OCI-LY1 (cell line): ENCODE results near the gene SMIM29.
"Not testable (repeated sequence)": the region's sequence is repeated elsewhere in the genome, so short reads cannot be mapped to it uniquely, and the experiment has no call there.

ENCODE experiments used
- H2AFZ ChIP-seq: fragments of 200-600 bp; sonication (generic), shearing (Covaris generic); 2 replicates; pipeline ENCODE4 v1.6.0; 2014; ENCODE audit warnings: antibody characterized with exemption, mild to moderate bottlenecking, low read length
- H3F3A ChIP-seq: fragments of 200-600 bp; sonication (generic), shearing (Covaris generic); 2 replicates; pipeline ENCODE4 v1.6.0; 2014; ENCODE audit warnings: mild to moderate bottlenecking, antibody characterized with exemption, low read length, moderate library complexity; ENCODE audit not compliant: insufficient read depth
- H3K27ac ChIP-seq: fragments of 200-600 bp; sonication (generic); 2 replicates; pipeline ENCODE4 v1.5.1; 2014; ENCODE audit warnings: low read length, mixed run types, mild to moderate bottlenecking, low read depth; ENCODE audit not compliant: poor library complexity, severe bottlenecking
- H3K27me3 ChIP-seq: fragments of 200-600 bp; sonication (generic); 2 replicates; pipeline ENCODE4 v1.6.0; 2014; ENCODE audit warnings: antibody characterized with exemption, mild to moderate bottlenecking, low read length, moderate library complexity; ENCODE audit not compliant: insufficient read depth
- H3K36me3 ChIP-seq: fragments of 200-600 bp; sonication (generic); 2 replicates; pipeline ENCODE4 v1.6.1; 2014; ENCODE audit warnings: mild to moderate bottlenecking, antibody characterized with exemption, low read length, moderate library complexity, mixed read lengths; ENCODE audit not compliant: insufficient read depth
- H3K4me1 ChIP-seq: fragments of 200-600 bp; sonication (generic); 2 replicates; pipeline ENCODE4 v1.5.1; 2014; ENCODE audit warnings: mild to moderate bottlenecking, low read length, moderate library complexity; ENCODE audit not compliant: insufficient read depth, severe bottlenecking
- H3K4me2 ChIP-seq: fragments of 200-600 bp; sonication (generic), shearing (Covaris generic); 2 replicates; pipeline ENCODE4 v1.6.1; 2014; ENCODE audit warnings: low read length
- H3K4me3 ChIP-seq: fragments of 200-600 bp; sonication (generic); 2 replicates; pipeline ENCODE4 v1.5.1; 2014; ENCODE audit warnings: low read length, low read depth, mild to moderate bottlenecking, mixed read lengths; ENCODE audit not compliant: poor library complexity, severe bottlenecking
- H3K79me2 ChIP-seq: fragments of 200-600 bp; shearing (Covaris generic); 2 replicates; pipeline ENCODE4 v1.6.1; 2016; ENCODE audit warnings: mixed run types, low read length, mixed read lengths; ENCODE audit not compliant: insufficient read depth
- H3K9ac ChIP-seq: fragments of 200-600 bp; sonication (generic), shearing (Covaris generic); 2 replicates; pipeline ENCODE4 v1.6.1; 2014; ENCODE audit warnings: mild to moderate bottlenecking, low read length, mixed read lengths
- H3K9me2 ChIP-seq: fragments of 200-600 bp; sonication (generic), shearing (Covaris generic); 2 replicates; pipeline ENCODE4 v1.6.1; 2014; ENCODE audit warnings: low read depth, mild to moderate bottlenecking, low read length, mixed read lengths
- H3K9me3 ChIP-seq: fragments of 200-600 bp; shearing (Covaris generic); 2 replicates; pipeline ENCODE4 v1.6.1; 2014; ENCODE audit warnings: low read length, mixed read lengths
- H4K20me1 ChIP-seq: fragments of 200-600 bp; sonication (generic), shearing (Covaris generic); 2 replicates; pipeline ENCODE4 v1.6.0; 2016; ENCODE audit warnings: mild to moderate bottlenecking, low read length; ENCODE audit not compliant: insufficient read depth
- EZH2 ChIP-seq: fragments of 200-600 bp; sonication (generic), shearing (Covaris generic); IDR thresholded peaks from 2 replicates; pipeline ENCODE4 v1.8.0; 2017; ENCODE audit warnings: borderline replicate concordance, mixed run types, mild to moderate bottlenecking, antibody characterized with exemption, low read length, moderate library complexity, mixed read lengths
- TF ChIP-seq, protein P1 (sequence below): fragments of 200-600 bp; sonication (generic), shearing (Covaris generic); IDR thresholded peaks from 2 replicates; pipeline ENCODE4 v1.5.1; 2017; ENCODE audit warnings: mild to moderate bottlenecking, antibody characterized with exemption, low read length, moderate library complexity, mixed read lengths

SMIM29 gene

DNA sequence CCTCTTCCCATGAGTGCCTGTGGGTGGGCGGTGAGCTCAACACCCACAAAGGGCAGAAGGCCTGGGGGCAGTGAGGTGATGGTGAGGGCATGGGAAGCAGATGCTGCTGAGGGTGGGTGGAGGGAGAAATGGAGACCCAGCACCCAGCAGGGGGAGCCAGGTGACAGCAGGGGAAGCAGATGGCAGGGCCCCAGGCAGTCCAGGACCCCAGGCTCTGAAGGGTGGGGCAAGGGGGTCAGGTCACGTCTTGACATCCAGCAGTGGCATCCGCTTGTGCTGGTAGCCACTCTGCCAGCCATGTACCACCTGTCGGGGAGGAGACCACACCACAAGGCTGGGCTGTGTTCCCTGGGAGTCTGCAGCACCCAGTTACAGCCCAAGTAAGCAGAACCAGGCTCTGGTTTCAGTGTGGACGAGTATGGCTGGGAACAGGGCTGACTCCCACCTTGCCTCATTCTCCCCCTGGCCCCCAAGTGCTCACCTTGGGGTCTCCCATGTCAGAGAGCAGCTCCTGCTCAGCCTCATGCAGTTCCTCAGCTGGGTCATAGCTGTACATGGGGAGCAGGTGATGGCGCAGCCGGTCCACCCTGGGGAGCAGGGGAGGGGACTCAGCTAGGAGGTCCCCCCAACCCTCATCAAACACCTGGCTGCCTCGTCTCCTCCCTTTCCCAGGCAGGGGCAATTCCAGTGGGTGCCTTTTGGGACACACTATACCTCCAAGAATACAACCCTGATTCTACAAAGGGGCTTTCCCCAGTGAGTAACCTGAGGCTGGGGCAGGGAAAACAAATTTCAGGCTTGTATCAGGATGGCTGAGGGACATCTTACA lies 2.0 kb downstream of the SMIM29 start:
- no peaks in the 10 kb centered on the region for H3K79me2 ChIP-seq
- peaks cover 20% of the 10 kb centered on the region for H3K4me1 ChIP-seq
- no peak overlapping the region for H2AFZ ChIP-seq
- no peaks in the 10 kb centered on the region for H3K27me3 ChIP-seq
- no peak overlapping the region for H3K4me3 ChIP-seq
- H3K9ac ChIP-seq: no peak overlapping the region
- no peaks in the 10 kb centered on the region for H3K9me3 ChIP-seq
- no peak for TF ChIP-seq EZH2
- TF ChIP-seq, protein P1, sequence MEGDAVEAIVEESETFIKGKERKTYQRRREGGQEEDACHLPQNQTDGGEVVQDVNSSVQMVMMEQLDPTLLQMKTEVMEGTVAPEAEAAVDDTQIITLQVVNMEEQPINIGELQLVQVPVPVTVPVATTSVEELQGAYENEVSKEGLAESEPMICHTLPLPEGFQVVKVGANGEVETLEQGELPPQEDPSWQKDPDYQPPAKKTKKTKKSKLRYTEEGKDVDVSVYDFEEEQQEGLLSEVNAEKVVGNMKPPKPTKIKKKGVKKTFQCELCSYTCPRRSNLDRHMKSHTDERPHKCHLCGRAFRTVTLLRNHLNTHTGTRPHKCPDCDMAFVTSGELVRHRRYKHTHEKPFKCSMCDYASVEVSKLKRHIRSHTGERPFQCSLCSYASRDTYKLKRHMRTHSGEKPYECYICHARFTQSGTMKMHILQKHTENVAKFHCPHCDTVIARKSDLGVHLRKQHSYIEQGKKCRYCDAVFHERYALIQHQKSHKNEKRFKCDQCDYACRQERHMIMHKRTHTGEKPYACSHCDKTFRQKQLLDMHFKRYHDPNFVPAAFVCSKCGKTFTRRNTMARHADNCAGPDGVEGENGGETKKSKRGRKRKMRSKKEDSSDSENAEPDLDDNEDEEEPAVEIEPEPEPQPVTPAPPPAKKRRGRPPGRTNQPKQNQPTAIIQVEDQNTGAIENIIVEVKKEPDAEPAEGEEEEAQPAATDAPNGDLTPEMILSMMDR: peak; percentile 68
- no peaks in the 10 kb centered on the region for H3K9me2 ChIP-seq
- H4K20me1 ChIP-seq: no peaks in the 10 kb centered on the region
- peak overlapping the region; percentile 69 for H3K27ac ChIP-seq
- peaks cover 31% of the 10 kb centered on the region for H3K36me3 ChIP-seq
- H3F3A ChIP-seq: peaks cover 11% of the 10 kb centered on the region; the same call in 1 of the 2 replicates
- H3K4me2 ChIP-seq: no peak overlapping the region

DNA sequence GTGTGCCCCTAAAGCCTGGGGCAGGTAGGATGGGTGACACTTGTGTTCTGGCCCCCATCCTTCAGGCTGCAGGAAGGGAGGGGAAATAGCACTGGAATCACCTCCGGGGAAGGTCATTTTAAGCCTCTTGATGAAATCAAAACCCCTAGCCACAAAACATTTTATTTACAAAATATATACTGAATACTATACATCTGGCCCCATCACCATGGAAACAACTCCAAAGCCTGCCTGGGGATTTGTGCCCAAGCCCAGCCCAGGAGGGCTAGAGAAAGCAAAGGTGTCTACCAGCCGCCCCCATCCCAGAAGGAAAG lies 2.6 kb downstream of the SMIM29 start:
- no peaks in the 10 kb centered on the region for H3K79me2 ChIP-seq
- H3K9me3 ChIP-seq: no peaks in the 10 kb centered on the region
- H3K27me3 ChIP-seq: no peaks in the 10 kb centered on the region
- H2AFZ ChIP-seq: no peak overlapping the region
- no peaks in the 10 kb centered on the region for H4K20me1 ChIP-seq
- H3K4me1 ChIP-seq: peaks cover 20% of the 10 kb centered on the region
- peak overlapping the region; percentile 69 for H3K27ac ChIP-seq
- H3K9me2 ChIP-seq: no peaks in the 10 kb centered on the region
- H3K4me2 ChIP-seq: no peak overlapping the region
- H3K9ac ChIP-seq: no peak overlapping the region
- H3K4me3 ChIP-seq: no peak overlapping the region
- TF ChIP-seq, protein P1: no peak
- no peak for TF ChIP-seq EZH2
- peaks cover 13% of the 10 kb centered on the region; the same call in 1 of the 2 replicates for H3F3A ChIP-seq
- peaks cover 37% of the 10 kb centered on the region for H3K36me3 ChIP-seq

DNA sequence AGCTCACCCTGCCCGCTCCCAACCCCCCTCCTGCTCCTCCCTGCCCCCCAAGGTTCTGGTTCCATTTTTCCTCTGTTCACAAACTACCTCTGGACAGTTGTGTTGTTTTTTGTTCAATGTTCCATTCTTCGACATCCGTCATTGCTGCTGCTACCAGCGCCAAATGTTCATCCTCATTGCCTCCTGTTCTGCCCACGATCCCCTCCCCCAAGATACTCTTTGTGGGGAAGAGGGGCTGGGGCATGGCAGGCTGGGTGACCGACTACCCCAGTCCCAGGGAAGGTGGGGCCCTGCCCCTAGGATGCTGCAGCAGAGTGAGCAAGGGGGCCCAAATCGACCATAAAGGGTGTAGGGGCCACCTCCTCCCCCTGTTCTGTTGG lies 3.1 kb downstream of the SMIM29 start:
- not testable (repeated sequence) for H3K9me2 ChIP-seq, H3K27ac ChIP-seq, H3K9me3 ChIP-seq, H4K20me1 ChIP-seq, H3K27me3 ChIP-seq, H3K4me2 ChIP-seq, H3K79me2 ChIP-seq, H3K9ac ChIP-seq, H2AFZ ChIP-seq, H3K4me3 ChIP-seq
- Histone ChIP-seq H3K36me3 (peaks cover 42% of the 10 kb centered on the region), H3K4me1 (peaks cover 20% of the 10 kb centered on the region), H3F3A (peaks cover 13% of the 10 kb centered on the region; the same call in 1 of the 2 replicates)

DNA sequence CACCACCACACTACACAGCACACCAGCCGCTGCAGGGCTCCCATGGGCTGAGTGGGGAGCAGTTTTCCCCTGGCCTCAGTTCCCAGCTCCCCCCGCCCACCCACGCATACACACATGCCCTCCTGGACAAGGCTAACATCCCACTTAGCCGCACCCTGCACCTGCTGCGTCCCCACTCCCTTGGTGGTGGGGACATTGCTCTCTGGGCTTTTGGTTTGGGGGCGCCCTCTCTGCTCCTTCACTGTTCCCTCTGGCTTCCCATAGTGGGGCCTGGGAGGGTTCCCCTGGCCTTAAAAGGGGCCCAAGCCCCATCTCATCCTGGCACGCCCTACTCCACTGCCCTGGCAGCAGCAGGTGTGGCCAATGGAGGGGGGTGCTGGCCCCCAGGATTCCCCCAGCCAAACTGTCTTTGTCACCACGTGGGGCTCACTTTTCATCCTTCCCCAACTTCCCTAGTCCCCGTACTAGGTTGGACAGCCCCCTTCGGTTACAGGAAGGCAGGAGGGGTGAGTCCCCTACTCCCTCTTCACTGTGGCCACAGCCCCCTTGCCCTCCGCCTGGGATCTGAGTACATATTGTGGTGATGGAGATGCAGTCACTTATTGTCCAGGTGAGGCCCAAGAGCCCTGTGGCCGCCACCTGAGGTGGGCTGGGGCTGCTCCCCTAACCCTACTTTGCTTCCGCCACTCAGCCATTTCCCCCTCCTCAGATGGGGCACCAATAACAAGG lies 3.6 kb downstream of the SMIM29 start:
- not testable (repeated sequence) for H3K4me2 ChIP-seq, H3K9ac ChIP-seq, H3K27ac ChIP-seq, H3K9me3 ChIP-seq, H3K9me2 ChIP-seq, H2AFZ ChIP-seq, H3K4me3 ChIP-seq, H4K20me1 ChIP-seq, H3K79me2 ChIP-seq, H3K27me3 ChIP-seq
- peaks cover 47% of the 10 kb centered on the region for H3K36me3 ChIP-seq
- peaks cover 13% of the 10 kb centered on the region; the same call in 1 of the 2 replicates for H3F3A ChIP-seq
- peaks cover 22% of the 10 kb centered on the region for H3K4me1 ChIP-seq
